Measurements from ENCODE around the gene DNAH17.

- TF ChIP-seq POLR2A (IDR thresholded peaks at IDR 0.05) (no peak), CTCF (IDR thresholded peaks at IDR 0.05) (no peak)
Measured at GRCh38 chr17:78397681-78398101, 179.5 kb downstream of the DNAH17 start.

All from vagina (tissue), 2 donors.